ENCODE results near the gene C3orf33. TPM values are rescaled to one million over a fixed set of nuclear protein-coding genes. Genes with fewer than 3 reads are reported as not detected.
A peak's percentile ranks its signal among the peaks of the same experiment; 100 is the strongest.
"Not testable (repeated sequence)": the region's sequence is repeated elsewhere in the genome, so short reads cannot be mapped to it uniquely, and the experiment has no call there.

Gene C3orf33
- total and polyA plus RNA-seq, 5 experiments from 2014 or later: 3.2 to 5.6 (median 4.3) TPM

DNA sequence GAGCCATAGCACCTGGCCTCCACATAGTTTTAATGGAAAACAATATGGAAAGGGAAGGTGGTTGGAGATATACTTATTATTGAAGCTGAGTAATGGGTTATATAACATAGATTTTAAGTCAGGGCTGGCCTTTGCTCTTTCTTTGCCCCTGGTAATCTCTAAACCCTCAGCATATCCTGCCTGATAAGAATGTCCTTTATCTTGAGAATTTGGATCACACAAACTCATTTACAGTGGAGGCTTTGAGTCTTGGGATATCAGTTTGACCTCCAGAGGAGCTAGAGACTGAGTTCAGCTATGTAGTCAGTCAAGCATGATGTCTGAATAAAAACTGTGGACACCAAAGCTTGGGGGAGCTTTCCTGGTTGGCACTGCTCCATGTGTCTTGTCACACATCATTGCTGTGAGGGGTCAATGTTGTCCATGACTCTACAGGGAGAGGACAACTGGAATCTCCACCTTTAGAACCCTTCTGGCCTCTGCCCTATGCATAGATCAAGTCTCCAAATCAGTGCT is 9.0 kb upstream of the C3orf33 start:
- peaks cover 0 to 2% (median 0%) of the 10 kb centered on the region in 9 donors for H3K9me3 Mint-ChIP-seq
- H3K4me1 Mint-ChIP-seq: no peaks in the 10 kb centered on the region
- no peak overlapping the region for H3K4me3 Mint-ChIP-seq
- H3K27ac Mint-ChIP-seq: no peak overlapping the region
- ATAC-seq (no peak), DNase-seq (no peak)
- POLR2A ChIA-PET: no interaction called here
- H3K36me3 Mint-ChIP-seq: peaks cover 0 to 2% (median 0%) of the 10 kb centered on the region in 3 donors
- H3K27me3 Mint-ChIP-seq: peaks cover 2 to 17% (median 8%) of the 10 kb centered on the region in 5 donors

DNA sequence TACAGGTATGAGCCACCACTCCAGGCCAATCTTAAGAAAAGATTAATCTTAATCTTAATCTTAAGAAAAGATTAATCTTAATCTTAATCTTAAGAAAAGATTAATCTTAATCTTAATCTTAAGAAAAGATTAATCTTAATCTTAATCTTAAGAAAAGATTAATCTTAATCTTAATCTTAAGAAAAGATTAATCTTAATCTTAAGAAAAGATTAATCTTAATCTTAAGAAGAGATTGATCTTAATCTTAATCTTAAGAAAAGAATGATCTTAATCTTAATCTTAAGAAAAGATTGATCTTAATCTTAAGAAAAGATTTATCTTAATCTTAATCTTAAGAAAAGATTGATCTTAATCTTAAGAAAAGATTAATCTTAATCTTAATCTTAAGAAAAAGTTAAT is 7.1 kb upstream of the C3orf33 start:
- H3K4me3 Mint-ChIP-seq, H3K36me3 Mint-ChIP-seq, POLR2A ChIA-PET, ATAC-seq, DNase-seq, H3K27ac Mint-ChIP-seq, H3K4me1 Mint-ChIP-seq, H3K9me3 Mint-ChIP-seq: not testable (repeated sequence)
- peaks cover 7 to 17% (median 13%) of the 10 kb centered on the region in 5 donors for H3K27me3 Mint-ChIP-seq

DNA sequence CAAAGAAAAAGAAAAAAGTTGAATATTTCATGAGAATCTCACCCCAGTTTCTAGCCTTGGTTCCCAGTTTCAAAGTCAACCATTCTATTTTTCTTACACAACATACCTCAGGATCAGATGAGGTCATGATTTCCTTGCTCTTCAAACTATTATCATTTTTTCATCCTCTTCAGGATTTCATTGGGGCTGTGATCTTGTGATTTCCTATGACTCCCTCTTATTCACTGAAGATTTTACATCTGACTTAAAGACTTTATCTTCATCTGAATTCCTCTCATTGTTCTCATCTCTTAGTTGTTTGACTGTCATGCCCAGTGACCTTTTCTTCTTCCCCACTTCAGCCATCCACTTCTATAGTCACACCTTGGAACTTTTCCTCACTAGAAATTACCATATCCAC is 3.1 kb upstream of the C3orf33 start:
- DNase-seq (no peak), ATAC-seq (no peak)
- POLR2A ChIA-PET: no interaction called here
- Mint-ChIP-seq H3K27me3 (peaks cover 7 to 17% (median 13%) of the 10 kb centered on the region in 5 donors), H3K36me3 (no peaks in the 10 kb centered on the region), H3K4me1 (peaks cover 4 to 19% (median 12%) of the 10 kb centered on the region in 4 donors), H3K9me3 (peaks cover 0 to 2% (median 0%) of the 10 kb centered on the region in 9 donors), H3K4me3 (no peak overlapping the region), H3K27ac (no peak overlapping the region)

- Mint-ChIP-seq H3K4me1 (peaks cover 4 to 19% (median 12%) of the 10 kb centered on the region in 4 donors), H3K9me3 (peaks cover 0 to 2% (median 0%) of the 10 kb centered on the region in 9 donors), H3K27me3 (peaks cover 7 to 17% (median 13%) of the 10 kb centered on the region in 5 donors), H3K36me3 (peaks cover 0 to 5% (median 3%) of the 10 kb centered on the region in 3 donors), H3K4me3 (peak overlapping the region in 2 of 10 donors; percentile 22 to 42), H3K27ac (peak overlapping the region in 1 of 10 donors; percentile 57)
- POLR2A ChIA-PET: no interaction called here
- ATAC-seq (no peak), DNase-seq (no peak)
Measured at GRCh38 chr3:155807823-155808222, 1.7 kb upstream of the C3orf33 start.

- Mint-ChIP-seq H3K4me1 (peaks cover 7 to 32% (median 20%) of the 10 kb centered on the region in 4 donors), H3K27me3 (peaks cover 1 to 6% (median 5%) of the 10 kb centered on the region in 5 donors), H3K9me3 (no peaks in the 10 kb centered on the region), H3K27ac (peak overlapping the region; percentile 27 to 93 (median 91)), H3K36me3 (peaks cover 4 to 19% (median 13%) of the 10 kb centered on the region in 3 donors), H3K4me3 (peak overlapping the region; percentile 84 to 95 (median 90))
- ATAC-seq (peak; percentile 6 to 18), DNase-seq (peak in 1 of 10 donors; percentile 21)
- POLR2A ChIA-PET: interaction anchor here (0.6 to 2.6 kb wide), 13 partner anchors 15 to 1355 kb away, joined by 3 to 21 read pairs (median 4); partner anchors contain the start of genes CCNL1, GMPS and SLC33A1
Measured at GRCh38 chr3:155805204-155805801, 775 bp downstream of the C3orf33 start.

- Mint-ChIP-seq H3K9me3 (no peaks in the 10 kb centered on the region), H3K27ac (peak overlapping the region; percentile 9 to 92 (median 70)), H3K36me3 (peaks cover 4 to 27% (median 20%) of the 10 kb centered on the region in 3 donors), H3K27me3 (peaks cover 0 to 3% (median 3%) of the 10 kb centered on the region in 5 donors), H3K4me3 (peak overlapping the region in 6 of 10 donors; percentile 7 to 95 (median 87)), H3K4me1 (peaks cover 9 to 39% (median 23%) of the 10 kb centered on the region in 4 donors)
- DNase-seq (no peak), ATAC-seq (no peak)
- POLR2A ChIA-PET: no interaction called here
Measured at GRCh38 chr3:155804323-155804722, 1.8 kb downstream of the C3orf33 start.

DNA sequence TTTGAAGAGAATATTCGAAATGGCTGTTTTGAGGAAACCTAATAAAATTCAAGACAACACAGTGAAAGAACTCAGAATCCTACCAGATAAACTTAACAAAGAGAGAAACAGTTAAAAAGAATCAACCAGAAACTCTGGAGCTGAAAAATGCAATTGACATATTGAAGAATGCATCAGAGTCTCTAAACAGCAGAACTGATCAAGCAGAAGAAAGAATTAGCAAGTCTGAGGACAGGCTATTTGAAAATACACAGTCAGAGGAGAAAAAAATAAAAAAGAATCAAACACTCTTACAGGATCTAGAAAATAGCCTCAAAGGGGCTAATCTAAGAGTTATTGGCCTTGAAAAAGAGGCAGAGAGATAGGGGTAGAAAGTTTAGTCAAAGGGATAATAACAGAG is 13.5 kb downstream of the C3orf33 start:
- H3K4me1 Mint-ChIP-seq: peaks cover 0 to 13% (median 6%) of the 10 kb centered on the region in 4 donors
- no peak overlapping the region for H3K27ac Mint-ChIP-seq
- ATAC-seq: no peak
- H3K9me3 Mint-ChIP-seq: peaks cover 3 to 12% (median 10%) of the 10 kb centered on the region in 9 donors
- no peak for DNase-seq
- no peaks in the 10 kb centered on the region for H3K27me3 Mint-ChIP-seq
- no peak overlapping the region for H3K4me3 Mint-ChIP-seq
- POLR2A ChIA-PET: no interaction called here
- peaks cover 16 to 62% (median 58%) of the 10 kb centered on the region in 3 donors for H3K36me3 Mint-ChIP-seq

- POLR2A ChIA-PET: no interaction called here
- peaks cover 16 to 51% (median 47%) of the 10 kb centered on the region in 3 donors for H3K36me3 Mint-ChIP-seq
- H3K9me3 Mint-ChIP-seq: peaks cover 3 to 12% (median 10%) of the 10 kb centered on the region in 9 donors
- no peak overlapping the region for H3K27ac Mint-ChIP-seq
- H3K27me3 Mint-ChIP-seq: no peaks in the 10 kb centered on the region
- peaks cover under 1 to 19% (median 6%) of the 10 kb centered on the region in 4 donors for H3K4me1 Mint-ChIP-seq
- no peak for ATAC-seq
- no peak for DNase-seq
- H3K4me3 Mint-ChIP-seq: no peak overlapping the region
Measured at GRCh38 chr3:155791190-155791589, 14.9 kb downstream of the C3orf33 start.

DNA sequence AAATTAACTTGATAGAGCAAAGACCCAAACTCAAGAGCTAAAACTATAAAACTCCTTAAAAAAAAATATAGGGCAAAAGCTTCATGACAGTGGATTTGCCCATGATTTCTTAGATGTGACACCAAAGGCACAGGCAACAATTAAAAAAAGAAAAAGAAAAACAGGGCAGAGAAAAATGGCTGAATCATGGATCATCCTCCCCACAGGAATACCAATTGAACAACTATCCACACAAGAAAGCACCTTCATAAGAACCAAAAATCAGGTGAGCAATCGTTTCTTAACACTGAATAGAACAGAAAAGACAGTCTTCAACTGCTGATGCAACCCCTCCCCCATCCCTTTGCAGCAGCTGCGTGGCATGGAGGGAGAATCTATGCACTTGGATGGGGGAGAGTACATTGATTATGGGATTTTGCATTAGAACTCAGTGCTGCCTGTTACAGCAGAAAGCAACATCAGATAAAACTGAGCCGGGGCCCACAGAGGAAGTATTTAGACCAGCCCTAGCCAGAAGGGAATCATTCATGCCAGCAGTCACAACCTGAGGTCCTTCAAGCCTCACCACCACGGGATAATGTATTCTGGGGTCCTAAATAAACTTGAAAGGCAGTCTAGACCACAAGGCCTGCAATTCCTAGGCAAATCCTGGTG is 15.7 kb downstream of the C3orf33 start:
- Mint-ChIP-seq H3K9me3 (peaks cover 3 to 12% (median 10%) of the 10 kb centered on the region in 9 donors), H3K27ac (peak overlapping the region in 2 of 10 donors; percentile 13 to 53), H3K4me1 (peaks cover 7 to 25% (median 10%) of the 10 kb centered on the region in 4 donors), H3K27me3 (no peaks in the 10 kb centered on the region), H3K4me3 (no peak overlapping the region), H3K36me3 (peaks cover 16 to 50% (median 41%) of the 10 kb centered on the region in 3 donors)
- POLR2A ChIA-PET: interaction anchor here (0.7 kb wide), 2 partner anchors 15 to 53 kb away, joined by 5 to 8 read pairs; no protein-coding TSS in a partner anchor
- ATAC-seq (no peak), DNase-seq (no peak)

DNA sequence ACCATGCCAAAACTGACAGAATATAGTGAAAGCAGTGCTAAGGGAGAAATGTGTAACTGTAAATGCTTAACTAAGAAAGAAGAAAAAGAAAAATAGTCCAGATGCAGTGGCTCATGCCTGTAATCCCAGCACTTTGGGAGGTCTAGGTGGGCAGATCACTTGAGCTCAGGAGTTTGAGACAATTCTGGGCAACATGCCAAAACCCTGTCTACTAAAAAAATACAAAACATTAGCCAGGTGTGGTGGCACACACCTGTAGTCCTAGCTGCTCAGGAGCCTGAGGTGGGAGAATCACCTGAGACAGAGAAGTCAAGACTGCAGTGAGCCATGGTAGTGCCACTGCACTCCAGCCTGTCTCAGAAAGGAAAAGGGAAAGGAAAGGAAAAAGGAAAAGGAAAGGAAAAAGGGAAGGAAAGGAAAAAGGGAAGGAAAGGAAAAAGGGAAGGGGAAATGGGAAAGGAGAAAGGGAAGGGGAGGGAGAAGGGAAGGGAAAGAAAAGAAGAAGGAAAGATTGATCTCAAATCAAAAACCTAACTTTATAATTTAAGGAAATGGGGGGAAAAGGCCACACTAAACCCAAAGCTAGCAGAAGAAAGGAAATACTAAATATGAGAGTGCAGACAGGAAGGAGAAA is 20.3 kb downstream of the C3orf33 start:
- Mint-ChIP-seq H3K27me3 (no peaks in the 10 kb centered on the region), H3K36me3 (peaks cover 13 to 43% (median 33%) of the 10 kb centered on the region in 3 donors), H3K4me3 (no peak overlapping the region), H3K9me3 (peaks cover 0 to 15% (median 7%) of the 10 kb centered on the region in 9 donors), H3K4me1 (peaks cover 8 to 21% (median 11%) of the 10 kb centered on the region in 4 donors), H3K27ac (peak overlapping the region in 3 of 10 donors; percentile 8 to 41 (median 21))
- POLR2A ChIA-PET: no interaction called here
- ATAC-seq (no peak), DNase-seq (no peak)

GRCh38 chr3:155782390-155782953 is 23.6 kb downstream of the C3orf33 start:
- no peak for DNase-seq
- H3K4me1 Mint-ChIP-seq: peaks cover 7 to 15% (median 11%) of the 10 kb centered on the region in 4 donors
- POLR2A ChIA-PET: no interaction called here
- no peak for ATAC-seq
- no peak overlapping the region for H3K4me3 Mint-ChIP-seq
- H3K36me3 Mint-ChIP-seq: peaks cover 8 to 62% (median 49%) of the 10 kb centered on the region in 3 donors
- no peaks in the 10 kb centered on the region for H3K27me3 Mint-ChIP-seq
- H3K9me3 Mint-ChIP-seq: peaks cover 0 to 15% (median 7%) of the 10 kb centered on the region in 9 donors
- H3K27ac Mint-ChIP-seq: no peak overlapping the region

- DNase-seq (no peak), ATAC-seq (no peak)
- Mint-ChIP-seq H3K27me3 (no peaks in the 10 kb centered on the region), H3K36me3 (peaks cover 8 to 63% (median 57%) of the 10 kb centered on the region in 3 donors), H3K27ac (no peak overlapping the region), H3K9me3 (peaks cover 0 to 15% (median 7%) of the 10 kb centered on the region in 9 donors), H3K4me1 (peaks cover 0 to 4% (median 1%) of the 10 kb centered on the region in 4 donors), H3K4me3 (no peak overlapping the region)
- POLR2A ChIA-PET: interaction anchor here (0.5 kb wide), 1 partner anchor 37 kb away, joined by 3 read pairs; no protein-coding TSS in a partner anchor
Measured at GRCh38 chr3:155780291-155780690, 25.8 kb downstream of the C3orf33 start.
